CD4-positive, alpha-beta T cell treated with Interleukin-21 for 1 hour (primary cell): ENCODE measurements around the gene EPHA6.
"Not testable (repeated sequence)": the region's sequence is repeated elsewhere in the genome, so short reads cannot be mapped to it uniquely, and the experiment has no call there.

ENCODE experiments used
- DNase-seq: peaks from one replicate; pipeline ENCODE4 v3.0.0-alpha.2; 2020

EPHA6 gene

DNA sequence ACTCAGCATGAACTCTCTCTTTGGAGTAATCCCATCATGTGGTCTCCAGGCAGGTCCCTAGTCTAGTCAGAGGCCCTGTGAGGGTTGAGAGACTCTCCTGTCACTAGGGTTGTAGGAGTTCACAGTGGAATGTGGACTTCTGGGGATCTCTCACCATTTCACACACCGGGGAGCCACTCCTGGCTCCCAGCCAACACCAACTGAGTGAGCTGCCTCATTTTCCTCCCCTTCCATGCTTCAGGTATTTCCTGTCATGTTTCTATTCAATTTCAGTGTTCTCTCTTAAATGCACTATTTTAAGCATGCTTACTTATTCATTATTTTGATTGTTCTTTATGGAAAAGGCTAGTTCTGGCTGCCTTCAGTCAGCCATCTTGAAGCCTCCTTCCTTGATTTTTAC lies 482.6 kb downstream of the EPHA6 start:
- DNase-seq, result no peak

DNA sequence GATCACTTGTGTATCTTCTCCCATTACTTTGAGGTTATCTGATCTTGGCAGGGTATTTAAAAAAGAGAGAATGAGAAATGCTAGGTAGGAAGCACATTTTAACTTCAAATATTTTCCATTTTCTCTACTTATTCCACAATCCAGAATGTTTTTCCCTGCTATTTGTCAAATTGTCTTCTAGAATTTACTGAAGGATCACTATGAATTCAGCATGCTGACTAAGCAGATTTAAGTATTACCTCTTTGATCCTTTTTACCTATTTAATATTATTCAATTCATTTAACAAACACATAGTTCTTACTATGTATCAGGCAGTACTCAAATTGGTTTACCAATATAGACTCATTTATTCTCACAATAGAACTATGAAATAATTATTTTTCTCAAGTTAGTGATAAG lies 486.7 kb downstream of the EPHA6 start:
- no peak for DNase-seq

DNA sequence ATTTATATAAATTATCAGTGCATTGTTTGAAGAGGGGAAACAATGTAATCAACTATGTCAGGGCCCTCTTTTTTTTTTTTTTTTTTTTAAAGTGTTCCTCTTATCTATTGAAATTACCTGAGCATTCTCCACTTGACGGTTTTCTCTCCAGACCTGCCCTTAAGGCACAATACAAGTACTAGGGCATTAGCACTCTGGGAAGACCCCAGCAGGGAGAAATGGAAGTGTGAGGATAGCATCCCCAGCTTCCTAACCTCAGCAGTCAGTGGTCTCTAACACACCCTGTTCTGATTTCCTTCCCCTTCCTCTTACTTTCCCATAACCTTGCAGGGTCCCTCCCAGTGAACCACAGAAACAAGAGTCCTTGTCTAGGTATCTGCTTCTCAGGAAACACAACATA lies 491.8 kb downstream of the EPHA6 start:
- DNase-seq, result no peak

DNA sequence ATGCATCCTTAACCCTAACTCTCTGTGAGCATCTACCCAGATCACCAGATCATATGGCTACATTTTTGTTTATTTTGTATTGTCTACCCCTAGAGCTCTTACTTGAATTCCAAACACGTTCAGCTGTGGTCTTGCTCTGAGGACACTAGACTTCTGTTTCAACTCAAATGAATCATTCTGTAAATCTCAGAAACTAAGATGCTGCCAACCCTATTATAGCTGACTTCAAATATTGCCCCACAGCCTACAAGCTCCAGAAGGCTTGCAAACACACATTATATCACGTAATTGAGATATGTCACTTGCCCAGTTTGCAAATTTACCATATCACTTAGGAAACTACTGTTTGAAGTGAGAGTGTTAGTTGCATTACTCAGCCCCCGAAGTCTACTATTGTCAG lies 524.0 kb downstream of the EPHA6 start:
- DNase-seq, result no peak

DNA sequence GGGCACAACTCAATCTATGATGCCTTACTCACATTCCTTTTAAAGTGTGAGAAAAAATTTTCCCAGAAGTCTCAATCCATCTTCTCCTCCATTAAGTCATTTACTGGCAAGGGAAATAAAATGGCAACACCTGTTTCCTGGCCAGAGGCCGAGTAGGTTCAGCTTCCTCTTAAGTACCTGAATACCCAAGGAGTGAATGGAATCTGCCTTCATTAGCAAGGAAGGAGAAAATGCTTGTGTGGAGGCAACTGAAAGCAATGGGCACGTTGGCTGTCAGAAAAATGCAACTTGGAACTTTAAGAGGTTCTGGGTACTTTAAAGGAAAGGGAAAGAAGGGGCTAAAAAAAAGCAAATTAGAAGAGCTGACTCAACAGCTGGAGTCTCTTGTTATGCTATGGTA lies 526.5 kb downstream of the EPHA6 start:
- no peak for DNase-seq

DNA sequence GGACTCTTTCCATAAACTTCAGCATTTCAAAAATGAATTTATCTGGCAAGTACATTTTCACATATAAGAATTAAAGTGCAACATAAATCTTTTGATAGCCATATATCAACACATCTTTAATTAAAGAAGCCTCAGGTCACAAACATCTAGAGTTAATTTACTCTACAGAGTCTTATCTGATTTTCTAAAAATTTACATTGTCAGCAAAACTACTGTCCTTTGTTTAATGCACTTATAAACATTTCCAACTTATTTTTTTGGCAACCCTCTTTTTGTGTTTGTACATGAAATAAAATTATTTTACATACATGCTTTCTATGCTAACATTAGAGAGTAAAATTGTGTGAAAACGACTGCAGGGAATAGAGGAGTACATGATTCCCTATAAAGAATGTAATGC lies 533.4 kb downstream of the EPHA6 start:
- no peak for DNase-seq

DNA sequence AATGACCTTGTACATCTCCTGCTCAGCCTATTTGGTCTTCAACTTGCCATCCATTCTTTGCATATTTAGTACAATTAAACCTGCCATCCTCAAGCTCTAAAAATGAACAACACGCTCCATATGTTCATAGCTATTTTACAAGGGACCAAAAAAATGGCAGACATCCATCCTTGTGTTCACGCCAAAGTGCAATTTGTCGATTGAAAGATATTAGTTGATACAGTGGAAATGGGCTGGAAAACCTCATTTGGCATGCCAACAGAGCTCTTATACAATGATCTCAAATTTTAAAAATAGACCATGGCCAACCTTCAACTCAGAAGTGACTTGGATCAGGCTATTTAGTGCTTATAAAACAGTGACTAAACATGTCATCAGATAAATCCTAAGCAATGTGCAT lies 536.6 kb downstream of the EPHA6 start:
- DNase-seq, result no peak

DNA sequence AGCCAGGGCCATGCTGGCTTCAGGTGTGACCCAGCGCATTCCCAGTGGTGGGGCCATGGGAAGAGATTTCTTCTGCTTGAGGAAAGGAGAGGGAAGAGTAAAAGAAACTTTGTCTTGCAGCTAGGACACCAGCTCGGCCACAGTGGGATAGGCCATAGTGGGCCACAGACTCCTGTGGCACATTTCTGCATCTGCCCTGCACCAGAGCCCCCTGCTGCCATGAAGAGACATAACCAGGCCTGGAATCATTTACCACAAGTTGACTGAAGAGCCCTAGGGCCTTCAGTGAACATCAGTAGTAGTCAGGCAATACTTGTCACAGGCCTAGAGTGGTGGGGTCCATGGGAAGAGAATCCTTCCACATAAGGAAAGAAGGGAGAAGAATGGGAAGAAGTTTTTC lies 538.8 kb downstream of the EPHA6 start:
- no peak for DNase-seq

DNA sequence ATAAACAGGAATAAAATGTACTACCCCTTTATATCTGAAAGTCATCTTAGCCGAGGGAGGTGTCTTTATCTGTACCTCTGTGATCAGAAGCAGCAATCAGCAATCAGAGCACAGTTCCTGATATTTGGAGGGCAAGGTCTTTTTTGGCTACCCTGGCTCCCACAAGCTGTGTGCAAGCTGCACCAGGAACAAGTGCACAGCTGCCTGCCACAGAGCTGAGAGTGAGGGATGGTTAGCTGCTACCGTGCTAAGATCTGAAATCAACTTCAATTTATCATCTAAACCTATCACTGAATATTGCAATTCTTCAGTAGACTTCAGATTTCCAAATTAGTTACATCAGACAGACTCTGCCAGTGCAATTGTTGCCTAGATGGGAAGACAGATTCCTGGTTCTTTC lies 545.6 kb downstream of the EPHA6 start:
- DNase-seq, result no peak

DNA sequence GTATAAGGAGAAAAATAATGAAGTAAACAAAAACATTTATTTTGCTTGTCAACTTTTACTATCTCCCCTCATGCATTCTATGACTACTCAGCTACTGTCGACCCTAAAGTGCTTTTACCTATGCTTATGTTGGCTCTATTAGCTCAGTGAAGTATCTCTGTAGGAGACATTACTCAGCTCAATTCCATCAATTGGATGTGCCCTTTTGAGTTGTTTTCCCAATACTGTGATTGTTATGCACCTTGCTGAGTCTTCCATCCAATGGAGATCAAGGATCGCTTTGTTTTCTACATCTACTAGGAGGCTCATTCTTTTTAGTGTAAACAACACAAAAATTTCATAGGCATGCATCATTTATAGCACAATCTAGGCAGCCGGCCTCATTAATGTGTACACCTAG lies 546.4 kb downstream of the EPHA6 start:
- DNase-seq, result no peak

DNA sequence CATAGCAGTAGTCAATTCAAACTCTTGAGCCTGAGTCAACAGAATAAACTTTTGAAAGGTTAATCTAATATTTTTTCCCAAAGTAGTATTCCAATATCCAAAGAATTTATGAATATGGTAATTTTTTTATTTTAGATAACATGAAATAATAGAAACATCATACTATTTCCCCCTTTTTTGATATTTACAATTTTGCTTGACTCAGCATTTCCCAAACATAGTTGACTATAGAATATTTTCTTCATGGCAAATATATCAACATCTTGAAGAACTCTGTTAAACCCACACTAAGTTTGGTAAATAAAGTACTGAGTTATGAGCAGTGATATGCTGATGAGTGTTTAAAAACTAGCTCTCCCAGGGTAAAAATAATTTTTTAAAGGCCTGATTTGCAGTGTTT lies 570.2 kb downstream of the EPHA6 start:
- DNase-seq, result no peak

DNA sequence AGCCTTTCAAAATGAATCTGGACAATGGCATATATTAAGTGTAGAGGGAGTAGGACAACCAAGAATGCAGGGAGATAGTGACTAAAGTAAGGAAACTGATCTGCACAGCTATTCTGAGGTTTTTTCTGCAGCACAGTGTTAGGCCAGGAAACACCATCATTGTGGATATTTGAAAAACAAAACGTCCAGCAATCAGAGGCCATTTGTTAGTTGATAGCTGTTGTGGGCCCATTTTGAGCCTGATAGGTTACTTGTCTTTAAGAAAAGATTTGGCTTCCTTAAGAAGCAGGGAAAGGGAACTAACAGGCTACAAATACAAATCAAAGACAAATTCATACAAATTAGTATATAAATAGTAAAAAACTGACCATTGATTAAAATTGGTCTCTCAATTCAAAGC lies 574.4 kb downstream of the EPHA6 start:
- no peak for DNase-seq

DNA sequence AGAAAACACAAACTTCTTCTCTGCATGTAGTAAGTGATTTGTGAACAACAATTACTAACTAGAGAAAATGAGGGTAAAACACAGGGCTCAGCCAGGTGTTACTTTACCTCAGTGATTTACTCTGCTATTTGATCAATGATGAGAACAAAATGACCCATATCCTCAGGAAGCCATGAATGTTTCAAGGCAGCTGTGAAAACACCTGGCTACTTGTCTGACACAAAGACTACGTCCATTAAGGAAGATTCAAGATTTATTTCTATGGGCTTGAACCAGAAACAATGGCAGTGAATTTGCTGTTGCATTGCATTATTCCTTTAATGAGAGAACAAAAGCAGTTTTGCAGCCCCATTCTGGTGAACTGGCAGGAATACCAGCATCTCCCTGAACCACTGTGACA lies 575.5 kb downstream of the EPHA6 start:
- no peak for DNase-seq

DNA sequence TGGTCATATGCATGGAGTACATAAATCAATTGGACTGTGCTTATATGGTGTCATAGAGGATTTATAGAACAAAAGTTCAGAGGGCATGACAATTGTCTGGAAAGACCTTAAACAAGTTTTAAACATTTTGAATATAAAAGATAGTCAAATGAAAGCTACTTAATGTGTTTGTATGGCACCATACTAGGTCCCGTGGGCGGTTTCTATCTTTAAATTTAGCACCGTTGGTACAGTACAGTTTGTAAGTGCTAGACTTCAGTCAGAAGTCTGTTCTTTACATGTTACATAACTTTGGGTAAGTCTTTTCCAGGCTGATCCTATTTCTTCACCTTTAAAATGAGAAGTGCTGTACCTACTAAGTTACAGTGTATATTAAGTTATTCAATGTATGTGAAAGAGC lies 576.8 kb downstream of the EPHA6 start:
- no peak for DNase-seq

DNA sequence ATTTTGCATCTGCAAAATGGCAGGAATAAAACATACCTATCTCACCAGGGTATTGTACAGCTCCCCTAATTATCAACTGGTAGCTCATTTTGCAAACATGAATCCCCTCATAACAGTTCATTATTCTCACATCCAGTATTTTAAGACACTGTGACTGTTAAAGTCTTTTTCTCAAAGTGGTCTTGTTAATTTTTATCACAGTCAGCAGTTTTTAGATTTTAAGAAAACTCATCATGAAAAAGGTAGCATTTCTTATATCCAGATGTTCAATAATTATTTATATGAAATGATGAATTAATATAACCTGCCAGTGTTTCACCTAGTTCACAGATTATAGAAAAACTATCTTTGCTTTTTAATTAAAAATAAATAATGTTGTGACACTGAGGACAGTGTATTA lies 595.2 kb downstream of the EPHA6 start:
- no peak for DNase-seq

DNA sequence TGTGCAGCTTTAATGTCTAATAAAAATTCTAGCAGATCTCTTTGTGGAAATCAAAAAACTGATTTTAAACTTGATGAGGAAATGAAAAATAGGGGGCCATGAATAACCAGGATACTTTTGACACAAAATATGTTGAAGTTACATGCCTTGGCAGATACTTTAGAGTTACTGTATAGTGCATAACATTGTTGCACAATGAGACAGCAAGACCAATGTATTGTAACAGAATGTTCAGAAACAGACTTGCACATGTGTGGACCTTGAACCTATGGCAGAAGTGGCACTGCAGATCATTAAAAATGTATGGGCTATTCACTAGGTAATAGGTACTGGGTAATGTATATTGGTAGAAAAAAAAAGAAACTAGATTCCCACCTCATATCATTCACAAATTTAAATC lies 607.2 kb downstream of the EPHA6 start:
- no peak for DNase-seq

DNA sequence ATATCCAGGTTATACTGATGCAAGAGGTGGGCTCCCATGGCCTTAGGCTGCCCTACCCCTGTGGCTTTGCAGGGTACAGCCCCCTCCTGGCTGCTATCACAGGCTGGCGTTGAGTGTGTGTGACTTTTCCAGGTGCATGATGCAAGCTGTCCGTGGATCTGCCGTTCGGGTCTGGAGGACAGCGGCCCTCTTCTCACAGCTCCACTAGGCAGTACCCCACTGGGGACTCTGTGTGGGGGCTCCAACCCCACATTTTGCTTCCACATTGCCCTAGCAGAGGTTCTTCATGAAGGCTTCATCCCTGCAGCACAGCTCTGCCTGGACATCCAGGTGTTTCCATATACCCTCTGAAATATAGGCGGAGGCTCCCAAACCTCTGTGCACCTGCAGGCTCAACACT lies 610.6 kb downstream of the EPHA6 start:
- DNase-seq, result no peak

DNA sequence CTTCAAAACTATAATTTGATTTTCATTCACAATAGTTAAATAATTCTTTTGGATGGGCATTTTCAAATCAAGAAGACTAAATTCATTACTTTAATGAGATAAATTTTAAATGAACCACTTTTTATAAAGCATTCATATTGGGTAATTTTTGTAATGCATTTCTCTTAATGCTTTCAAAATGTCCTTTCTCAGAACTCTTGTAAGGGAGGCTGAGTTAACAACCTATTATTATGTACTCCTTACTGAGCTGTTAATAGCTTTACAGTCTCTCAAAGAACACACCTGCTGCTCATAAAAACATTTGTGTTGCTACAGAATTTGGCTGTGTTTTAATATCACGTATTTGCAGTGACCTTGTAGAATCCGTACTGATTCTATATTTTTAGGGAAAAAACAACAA lies 616.2 kb downstream of the EPHA6 start:
- DNase-seq, result no peak

DNA sequence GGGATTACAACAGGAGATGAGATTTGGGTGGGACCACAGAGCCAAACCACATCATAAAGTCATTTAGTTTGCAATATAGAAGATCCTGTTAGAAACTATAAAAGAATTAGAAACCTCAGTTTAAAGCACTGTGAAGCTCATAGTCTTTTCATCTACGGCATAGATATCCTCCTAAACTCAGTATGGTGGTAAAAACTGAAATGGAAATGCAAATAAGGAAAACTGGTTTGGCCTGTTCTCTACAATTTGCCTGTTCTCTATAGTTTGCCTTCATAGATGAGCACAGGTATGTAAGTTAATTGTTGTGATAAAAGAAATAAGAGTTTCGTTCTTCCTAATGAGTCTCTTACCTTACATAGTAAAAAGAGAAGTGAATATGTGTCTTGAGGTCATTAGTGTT lies 618.5 kb downstream of the EPHA6 start:
- no peak for DNase-seq

DNA sequence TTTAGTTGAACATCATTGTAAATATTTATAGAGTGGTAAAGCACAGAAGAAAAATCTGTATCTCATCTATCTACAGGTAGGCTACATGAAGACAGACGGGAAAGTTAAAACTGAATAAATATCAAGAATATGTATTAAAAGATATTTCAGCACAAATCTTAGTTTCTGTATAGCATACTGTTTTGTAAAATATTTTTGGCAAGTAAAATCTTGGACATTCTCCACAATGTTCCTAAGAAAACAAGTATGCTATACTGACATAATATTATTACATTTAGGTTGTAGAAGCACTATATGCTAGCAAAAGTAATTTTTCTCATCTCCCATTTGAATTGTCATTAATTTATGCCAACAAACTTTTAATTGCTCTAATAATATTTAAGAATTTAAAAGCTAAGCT lies 623.7 kb downstream of the EPHA6 start:
- DNase-seq, result no peak

DNA sequence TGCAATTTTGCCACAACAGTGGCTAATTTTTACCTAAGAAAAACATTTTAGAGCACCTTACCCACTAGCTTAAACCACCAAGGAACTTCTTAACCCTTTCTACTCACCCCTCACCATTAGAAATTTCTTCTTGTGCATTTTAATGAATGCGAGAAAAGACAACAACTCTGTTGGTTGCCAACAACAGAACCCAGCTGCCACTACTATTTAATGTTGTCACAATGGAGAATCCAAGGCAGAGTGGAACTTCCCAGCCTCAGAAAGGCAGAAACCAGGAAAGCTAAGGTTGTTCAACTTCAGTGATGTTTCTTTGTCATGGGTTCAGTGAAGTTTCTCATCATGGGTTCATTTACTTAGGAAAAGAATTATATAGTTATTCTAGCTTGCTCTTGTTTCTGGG lies 625.0 kb downstream of the EPHA6 start:
- DNase-seq, result no peak

DNA sequence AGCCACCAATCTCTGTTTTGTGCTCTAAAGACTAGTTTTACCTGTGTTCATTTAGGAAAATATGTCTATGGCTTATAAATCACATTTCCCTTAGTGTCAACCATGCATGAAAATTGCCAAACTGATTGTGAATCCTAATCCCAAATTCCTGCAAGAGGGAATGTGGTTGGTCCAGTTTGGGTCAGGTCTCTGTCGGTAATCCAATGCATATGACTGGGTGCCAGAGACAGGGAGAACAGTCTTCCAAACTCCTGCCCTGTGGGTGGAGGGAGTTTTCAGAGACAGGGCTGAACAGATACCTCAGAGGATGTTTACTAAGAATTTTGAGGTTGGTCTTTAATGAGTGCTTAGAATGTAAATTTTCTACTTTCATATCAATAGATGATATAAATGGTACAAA lies 649.6 kb downstream of the EPHA6 start:
- DNase-seq, result no peak

DNA sequence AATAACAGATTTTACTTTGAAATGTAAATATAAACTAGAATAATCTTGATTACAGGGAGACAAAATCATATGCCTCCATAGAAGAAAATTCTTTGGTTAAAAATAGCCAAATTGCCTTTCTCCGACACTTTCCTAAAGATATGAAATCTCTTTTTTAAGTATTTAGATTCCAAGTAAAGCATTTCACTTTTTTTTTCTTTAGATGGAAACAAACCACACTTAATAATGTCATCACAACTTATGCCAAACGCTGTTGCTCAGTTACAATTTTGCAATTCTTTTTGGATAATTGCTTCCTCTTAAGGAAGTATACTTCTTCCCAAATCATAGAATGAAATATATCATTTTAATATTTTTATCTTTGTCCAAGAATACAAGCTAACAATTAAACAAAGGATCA lies 656.1 kb downstream of the EPHA6 start:
- no peak for DNase-seq

DNA sequence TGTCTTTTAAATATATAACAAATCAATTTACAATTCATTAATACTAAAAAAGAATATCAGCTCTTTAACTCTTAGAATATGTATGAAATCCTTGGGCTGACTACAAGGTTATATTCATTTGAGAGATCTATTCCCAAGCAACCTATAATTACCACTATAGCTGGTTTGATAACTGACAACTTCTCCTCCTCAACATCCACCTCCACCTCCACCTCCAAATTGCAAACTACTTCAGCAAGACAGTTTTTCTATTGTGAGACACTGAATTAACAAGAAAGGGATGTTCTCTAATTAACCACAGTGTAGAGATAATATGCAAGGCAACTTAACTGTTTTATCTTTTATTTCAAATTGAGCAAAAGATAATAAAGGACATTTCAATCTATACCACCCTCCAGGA lies 665.3 kb downstream of the EPHA6 start:
- DNase-seq, result no peak

DNA sequence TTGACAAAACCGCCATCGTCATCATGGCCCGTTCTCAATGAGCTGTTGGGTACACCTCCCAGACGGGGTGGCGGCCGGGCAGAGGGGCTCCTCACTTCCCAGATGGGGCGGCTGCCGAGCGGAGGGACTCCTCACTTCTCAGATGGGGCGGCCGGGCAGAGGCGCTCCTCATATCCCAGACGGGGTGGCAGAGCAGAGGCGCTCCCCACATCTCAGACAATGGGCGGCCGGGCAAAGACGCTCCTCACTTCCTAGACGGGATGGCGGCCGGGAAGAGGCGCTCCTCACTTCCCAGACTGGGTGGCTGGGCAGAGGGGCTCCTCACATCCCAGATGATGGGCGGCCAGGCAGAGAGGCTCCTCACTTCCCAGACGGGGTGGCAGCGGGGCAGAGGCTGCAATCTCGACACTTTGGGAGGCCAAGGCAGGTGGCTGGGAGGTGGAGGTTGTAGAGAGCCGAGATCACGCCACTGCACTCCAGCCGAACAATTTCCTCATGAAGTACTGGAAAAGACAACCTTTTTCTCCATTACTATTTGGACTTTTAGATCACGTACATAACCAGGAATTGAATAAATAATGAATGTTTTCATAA lies 666.4 kb downstream of the EPHA6 start:
- DNase-seq, result not testable (repeated sequence)

DNA sequence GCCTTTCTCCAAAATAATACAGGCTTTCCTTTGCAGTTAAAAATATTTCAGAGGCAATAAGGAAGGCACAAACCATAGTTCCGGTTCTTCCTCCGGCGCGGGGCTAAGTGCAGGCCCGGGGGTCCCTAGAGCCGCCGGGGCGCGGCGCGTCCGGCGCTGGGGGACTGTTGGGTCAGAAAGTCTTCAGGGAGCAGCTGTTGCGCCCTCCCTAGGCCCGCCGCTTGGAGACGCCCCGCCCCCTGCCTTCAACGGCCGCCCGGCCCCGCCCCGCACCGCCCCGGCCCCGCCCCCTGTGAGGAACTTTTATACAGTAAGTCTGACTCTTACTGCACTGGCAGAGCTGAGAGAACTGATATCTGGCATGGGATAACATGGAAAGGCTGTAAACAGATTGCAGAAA lies 667.0 kb downstream of the EPHA6 start:
- DNase-seq, result no peak
